Right lobe of liver (tissue), 6 donors: ENCODE results near the gene NOTCH4. TPM values are rescaled to one million over a fixed set of nuclear protein-coding genes. Genes with fewer than 3 reads are reported as not detected.

Source experiments
- ATAC-seq, 4 donors: fragments of 200-7000 bp; cut with Tn5 transposase; one replicate each; pipeline ENCODE4 v1.9.1; 2020; ENCODE audit warnings: mild to moderate bottlenecking in 4 of 4, moderate library complexity in 4 of 4
- DNase-seq, 3 donors: peaks; one replicate each; pipeline ENCODE4 v3.0.0-alpha.2; 2020
- H3K27ac ChIP-seq, 3 donors: fragments of 200-600 bp; one replicate each; pipeline ENCODE4 v1.8.0; 2022
- H3K27me3 ChIP-seq, 2 donors: fragments of 200-600 bp; one replicate each; pipeline ENCODE4 v1.8.0; 2022
- H3K36me3 ChIP-seq, 4 donors: fragments of 200-600 bp; sonication (generic) in 1 of 4; one replicate each; pipeline versions ENCODE4 v1.5.1 to v1.8.0; 2017 to 2022; ENCODE audit warnings: control low read depth in 1 of 4
- H3K4me1 ChIP-seq, 4 donors: fragments of 200-600 bp; sonication (generic) in 1 of 4; one replicate each; pipeline versions ENCODE4 v1.5.1 to v1.8.0; 2017 to 2022; ENCODE audit warnings: control low read depth in 1 of 4
- H3K4me3 ChIP-seq, 3 donors: fragments of 200-600 bp; one replicate each; pipeline ENCODE4 v1.8.0; 2022
- H3K9me3 ChIP-seq, 4 donors: fragments of 200-600 bp; sonication (generic) in 1 of 4; one replicate each; pipeline versions ENCODE4 v1.5.1 to v1.8.0; 2017 to 2022; ENCODE audit warnings: control low read depth in 1 of 4
- POLR2A ChIP-seq: fragments of 450-650 bp; IDR thresholded peaks from one replicate; pipeline ENCODE4 v1.6.1; 2017; ENCODE audit warnings: antibody characterized with exemption, mild to moderate bottlenecking
- WGBS: methylation state at CpG from one replicate; pipeline ENCODE4 v1.1.6; 2018; ENCODE audit warnings: low coverage, low lambda C conversion rate; ENCODE audit not compliant: insufficient coverage; ENCODE audit errors: missing lambda C conversion rate; 5-methylcytosine and 5-hydroxymethylcytosine counted together
- intact Hi-C, 2 donors: fragments of 100-400 bp; cut with DNase I; formaldehyde crosslinking; loops; one replicate each; pipeline versions ENCODE4 v1.11.2 to v1.14.1; 2022
- total RNA-seq, 6 experiments: library from RNA; depleted of rRNA in 2 of 6; stranded (reverse); fragments of >200 nt in 2 of 6; fragmentation: NEBNext Ultra II Directional in 3 of 6; extraction: Animal tissue kit (Norgen Biotek cat#: 25700) in 3 of 6; gene quantifications; one replicate each; pipeline versions ENCODE4 v1.1.0 to v1.2.4, GENCODE V29; 2016 to 2023
- TF ChIP-seq, protein P1 (sequence below), 4 donors: fragments of 200-600 bp in 3 of 4; fragments of 450-650 bp in 1 of 4; IDR thresholded peaks; one replicate each; pipeline versions ENCODE4 v1.5.1 to v1.8.0; 2016 to 2022; ENCODE audit warnings: antibody characterized with exemption in 4 of 4, mild to moderate bottlenecking in 2 of 4
- donor health status: DM: no; HTN: yes; CAD: no.
- donor health status: DM: no; HTN: no; CAD: no.
- donor health status: DM: no; HTN: no; CAD: no.
- donor health status: DM: no; HTN: yes; CAD: no.
- donor health status: DM: no; HTN: yes; CAD: no.

NOTCH4 gene
- total RNA-seq, 6 experiments from 2014 or later = 6.6 to 16.5 (median 8.9) TPM

DNA sequence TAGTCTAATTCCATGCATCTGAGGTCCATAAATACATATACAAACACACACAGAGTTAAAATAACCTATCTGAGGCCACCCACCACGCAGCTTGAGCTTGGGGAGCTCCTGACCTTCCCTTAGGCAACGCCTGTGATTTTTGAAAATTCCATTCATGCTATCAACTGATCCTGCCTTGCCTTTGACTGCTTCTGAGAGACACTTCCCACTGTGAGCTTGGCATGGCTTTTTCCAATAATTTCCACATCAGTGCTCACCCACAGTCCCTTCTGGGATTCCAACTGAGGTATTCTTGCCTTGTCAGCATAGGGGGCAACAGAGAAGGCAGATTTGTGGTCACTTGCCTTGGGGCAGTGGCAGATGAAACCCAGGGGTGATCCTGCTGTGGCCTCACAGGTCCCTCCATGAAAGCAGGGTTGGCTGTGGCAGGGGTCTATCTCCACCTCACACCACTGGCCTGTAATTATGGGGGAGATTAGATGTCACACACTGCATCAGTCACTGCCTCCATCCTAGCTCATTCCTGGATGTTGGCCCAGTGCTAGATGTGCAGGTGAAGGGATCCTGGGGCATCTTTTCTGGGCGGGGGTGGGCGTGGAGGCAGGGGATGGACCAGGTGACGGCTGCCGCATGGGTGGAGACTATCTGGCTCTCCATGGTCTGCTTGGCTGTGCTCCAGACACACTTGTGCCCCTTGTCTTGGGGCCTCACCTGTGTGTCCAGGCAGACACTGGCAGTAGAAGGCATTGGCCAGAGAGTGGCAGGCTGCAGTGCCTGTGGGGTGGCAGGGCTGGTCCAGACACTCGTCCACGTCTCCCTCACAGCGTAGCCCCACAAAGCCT lies 20.2 kb downstream of the NOTCH4 start:
- Histone ChIP-seq H3K27me3 (no peaks in the 10 kb centered on the region), H3K27ac (no peak overlapping the region), H3K9me3 (no peaks in the 10 kb centered on the region), H3K36me3 (no peaks in the 10 kb centered on the region), H3K4me3 (no peak overlapping the region), H3K4me1 (no peaks in the 10 kb centered on the region)
- DNase-seq (no peak), ATAC-seq (peak in 1 of 4 donors; percentile 13)
- intact Hi-C loops = no loop called here
- TF ChIP-seq, protein P1, sequence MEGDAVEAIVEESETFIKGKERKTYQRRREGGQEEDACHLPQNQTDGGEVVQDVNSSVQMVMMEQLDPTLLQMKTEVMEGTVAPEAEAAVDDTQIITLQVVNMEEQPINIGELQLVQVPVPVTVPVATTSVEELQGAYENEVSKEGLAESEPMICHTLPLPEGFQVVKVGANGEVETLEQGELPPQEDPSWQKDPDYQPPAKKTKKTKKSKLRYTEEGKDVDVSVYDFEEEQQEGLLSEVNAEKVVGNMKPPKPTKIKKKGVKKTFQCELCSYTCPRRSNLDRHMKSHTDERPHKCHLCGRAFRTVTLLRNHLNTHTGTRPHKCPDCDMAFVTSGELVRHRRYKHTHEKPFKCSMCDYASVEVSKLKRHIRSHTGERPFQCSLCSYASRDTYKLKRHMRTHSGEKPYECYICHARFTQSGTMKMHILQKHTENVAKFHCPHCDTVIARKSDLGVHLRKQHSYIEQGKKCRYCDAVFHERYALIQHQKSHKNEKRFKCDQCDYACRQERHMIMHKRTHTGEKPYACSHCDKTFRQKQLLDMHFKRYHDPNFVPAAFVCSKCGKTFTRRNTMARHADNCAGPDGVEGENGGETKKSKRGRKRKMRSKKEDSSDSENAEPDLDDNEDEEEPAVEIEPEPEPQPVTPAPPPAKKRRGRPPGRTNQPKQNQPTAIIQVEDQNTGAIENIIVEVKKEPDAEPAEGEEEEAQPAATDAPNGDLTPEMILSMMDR (IDR thresholded peaks at IDR 0.05) = no peak
- TF ChIP-seq POLR2A = no peak
- WGBS = 70% methylated on average over 5 of the region's 9 CpGs

DNA sequence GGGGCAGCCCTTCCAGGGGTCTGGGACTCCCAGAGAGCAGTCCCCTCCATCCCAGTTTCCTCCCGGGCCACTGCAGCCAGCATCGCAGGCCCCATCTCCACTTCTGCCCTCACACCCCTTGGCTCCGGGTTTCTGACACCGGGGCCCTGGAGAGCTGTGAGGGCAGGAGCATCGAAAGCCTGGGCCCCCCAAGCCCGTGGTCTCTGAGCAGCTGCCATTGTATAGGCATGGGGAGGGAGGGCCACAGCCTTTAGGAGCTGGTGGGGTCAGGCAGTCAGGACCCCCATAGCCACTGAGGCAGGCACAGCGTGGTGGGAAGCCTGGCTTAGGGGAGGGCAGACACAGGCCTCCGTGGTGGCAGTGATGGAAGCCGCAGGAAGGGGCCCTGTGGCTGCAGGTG lies 21.7 kb downstream of the NOTCH4 start:
- no peak for DNase-seq
- 62% methylated on average over 3 of the region's 9 CpGs for WGBS
- no peak overlapping the region for H3K27ac ChIP-seq
- TF ChIP-seq, protein P1 (IDR thresholded peaks at IDR 0.05) = no peak
- no peak for TF ChIP-seq POLR2A
- H3K27me3 ChIP-seq = no peaks in the 10 kb centered on the region
- intact Hi-C loops = no loop called here
- H3K36me3 ChIP-seq = no peaks in the 10 kb centered on the region
- H3K9me3 ChIP-seq = no peaks in the 10 kb centered on the region
- peaks cover 0 to 1% (median 0%) of the 10 kb centered on the region in 4 donors for H3K4me1 ChIP-seq
- no peak overlapping the region for H3K4me3 ChIP-seq
- ATAC-seq = no peak

DNA sequence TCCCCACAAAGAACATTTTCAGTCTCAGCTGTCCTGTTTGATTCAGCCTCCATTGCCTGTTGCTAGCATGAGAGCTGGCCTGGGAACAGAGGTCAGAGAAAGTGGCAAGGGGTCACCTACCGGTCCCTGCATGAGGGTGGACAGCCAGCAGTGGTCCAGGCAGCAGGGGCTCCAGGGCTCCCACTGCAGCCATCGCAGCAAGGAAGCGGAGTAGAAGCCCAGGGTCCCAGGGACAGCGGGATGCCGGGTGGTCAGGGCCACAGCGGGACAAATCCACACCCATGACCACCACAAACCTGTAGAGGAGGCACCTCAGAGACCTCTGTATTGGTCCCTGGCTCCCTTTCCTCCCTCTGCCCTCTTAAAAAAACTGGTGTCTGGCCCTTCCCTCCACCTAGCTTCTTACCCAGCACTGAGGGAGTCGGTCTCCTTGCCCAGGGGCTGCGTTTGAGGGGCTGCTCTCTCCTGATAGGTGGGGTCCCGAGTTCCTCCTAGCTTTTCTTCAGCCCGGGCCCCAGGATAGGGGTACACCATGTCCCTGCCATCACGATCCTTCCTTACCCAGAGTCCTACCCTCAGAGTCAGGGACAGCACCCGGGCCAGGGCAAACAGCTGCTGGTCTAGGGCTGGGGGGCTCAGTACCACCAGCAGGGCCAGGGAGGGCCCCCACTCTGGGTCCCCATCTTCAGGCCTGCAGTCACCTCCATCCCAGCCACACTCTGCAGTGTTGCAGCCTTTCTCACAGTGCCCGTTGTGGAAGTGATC lies 23.0 kb downstream of the NOTCH4 start:
- DNase-seq = peak in 1 of 3 donors; percentile 48
- no peak for TF ChIP-seq POLR2A
- TF ChIP-seq, protein P1 (IDR thresholded peaks at IDR 0.05) = no peak
- Histone ChIP-seq H3K4me3 (no peak overlapping the region), H3K36me3 (no peaks in the 10 kb centered on the region), H3K4me1 (peaks cover 0 to 3% (median 0%) of the 10 kb centered on the region in 4 donors), H3K27me3 (no peaks in the 10 kb centered on the region), H3K27ac (no peak overlapping the region), H3K9me3 (no peaks in the 10 kb centered on the region)
- no peak for ATAC-seq
- 62% methylated on average over 4 of the region's 13 CpGs for WGBS
- intact Hi-C loops = no loop called here

DNA sequence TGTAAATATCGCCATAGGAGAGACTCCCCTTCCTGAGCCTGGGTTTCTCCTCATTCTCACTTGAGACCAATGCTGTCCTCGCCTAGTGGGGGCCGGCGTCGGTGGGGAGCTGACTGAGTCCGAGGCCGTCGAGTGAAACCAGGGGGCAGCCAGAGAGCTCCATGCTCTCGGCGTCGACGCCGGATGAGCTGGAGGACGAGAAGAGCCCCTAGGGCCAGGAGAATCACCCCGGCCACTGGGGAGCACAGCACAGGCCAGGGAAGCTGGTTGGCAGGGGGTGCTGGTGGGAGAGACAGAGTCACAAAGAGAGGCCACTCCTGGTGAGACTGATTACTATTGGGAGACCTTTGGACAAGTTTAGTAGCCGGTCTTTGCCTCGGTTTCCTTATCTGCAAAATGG lies 25.0 kb downstream of the NOTCH4 start:
- DNase-seq (no peak), ATAC-seq (no peak)
- TF ChIP-seq, protein P1 (IDR thresholded peaks at IDR 0.05) = no peak
- TF ChIP-seq POLR2A = no peak
- H3K27ac ChIP-seq = no peak overlapping the region
- intact Hi-C loops = no loop called here
- 80% methylated on average over 16 of the region's 17 CpGs for WGBS
- H3K4me3 ChIP-seq = no peak overlapping the region
- no peaks in the 10 kb centered on the region for H3K9me3 ChIP-seq
- no peaks in the 10 kb centered on the region for H3K27me3 ChIP-seq
- H3K4me1 ChIP-seq = peaks cover 0 to 11% (median 5%) of the 10 kb centered on the region in 4 donors
- H3K36me3 ChIP-seq = no peaks in the 10 kb centered on the region
